NCI-H1105 treated with DMSO at 0.1 percent for 48 hours (cell line): ENCODE data around the gene RPRML.

Source experiments
- DNase-seq: peaks from one replicate; lab custom pipeline; 2025; lab: John Stamatoyannopoulos, UW

The RPRML gene

GRCh38 chr17:46944931-46945330 is 34.1 kb downstream of the RPRML start:
- DNase-seq, result no peak

GRCh38 chr17:46943501-46944393 is 35.3 kb downstream of the RPRML start:
- peak; percentile 13 for DNase-seq

DNA sequence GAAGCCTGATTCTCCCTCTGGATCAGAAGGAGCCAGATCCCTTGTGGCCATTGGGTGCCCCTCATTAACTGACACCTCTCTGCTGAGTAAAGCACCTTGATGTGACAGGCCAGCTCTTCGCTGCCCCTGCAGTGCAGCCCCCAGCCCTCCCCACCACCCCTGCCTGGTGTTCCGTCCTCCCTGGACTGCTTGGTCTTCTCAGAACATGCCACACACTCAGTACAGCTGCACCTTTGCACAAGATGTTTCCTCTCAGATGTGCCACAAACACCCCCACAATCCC is 35.9 kb downstream of the RPRML start:
- DNase-seq, result no peak

DNA sequence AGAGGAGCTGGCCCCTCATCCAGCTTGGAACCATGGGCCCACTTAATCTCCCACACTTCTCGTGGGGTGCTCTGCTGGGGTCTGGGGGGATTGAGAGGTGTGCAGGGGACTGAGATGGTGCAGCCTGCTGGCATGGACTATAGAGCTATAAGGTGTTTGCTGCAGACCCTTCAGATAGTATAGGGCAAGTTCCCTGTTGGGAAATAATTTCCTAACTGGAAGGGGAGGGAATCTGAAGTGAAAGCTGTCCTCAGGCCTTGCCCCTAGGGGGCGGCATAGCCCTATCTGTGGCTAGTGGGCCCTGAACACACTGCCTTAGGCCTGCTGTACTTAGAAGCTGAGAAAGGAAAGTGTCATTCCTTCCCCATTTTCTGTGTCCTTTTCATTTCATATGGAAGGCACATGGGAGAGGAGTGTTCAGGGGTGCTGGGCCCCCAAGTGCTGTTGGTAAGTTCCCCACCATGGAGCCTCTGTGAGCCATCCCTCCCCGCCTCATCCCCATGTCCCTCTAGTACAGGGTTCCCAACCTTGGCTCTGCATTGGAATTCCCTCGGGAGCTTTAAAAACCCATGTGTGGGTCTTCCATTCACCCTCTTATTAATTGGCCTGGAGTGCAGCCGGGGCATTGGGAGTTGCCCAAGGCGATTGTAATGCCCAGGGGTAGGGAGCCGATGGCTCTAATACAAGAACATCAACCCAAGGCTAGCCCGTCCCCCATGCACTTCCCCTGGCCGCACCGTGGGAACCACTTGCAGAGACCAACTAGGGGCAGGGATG is 36.4 kb downstream of the RPRML start:
- DNase-seq, result peak; percentile 55

DNA sequence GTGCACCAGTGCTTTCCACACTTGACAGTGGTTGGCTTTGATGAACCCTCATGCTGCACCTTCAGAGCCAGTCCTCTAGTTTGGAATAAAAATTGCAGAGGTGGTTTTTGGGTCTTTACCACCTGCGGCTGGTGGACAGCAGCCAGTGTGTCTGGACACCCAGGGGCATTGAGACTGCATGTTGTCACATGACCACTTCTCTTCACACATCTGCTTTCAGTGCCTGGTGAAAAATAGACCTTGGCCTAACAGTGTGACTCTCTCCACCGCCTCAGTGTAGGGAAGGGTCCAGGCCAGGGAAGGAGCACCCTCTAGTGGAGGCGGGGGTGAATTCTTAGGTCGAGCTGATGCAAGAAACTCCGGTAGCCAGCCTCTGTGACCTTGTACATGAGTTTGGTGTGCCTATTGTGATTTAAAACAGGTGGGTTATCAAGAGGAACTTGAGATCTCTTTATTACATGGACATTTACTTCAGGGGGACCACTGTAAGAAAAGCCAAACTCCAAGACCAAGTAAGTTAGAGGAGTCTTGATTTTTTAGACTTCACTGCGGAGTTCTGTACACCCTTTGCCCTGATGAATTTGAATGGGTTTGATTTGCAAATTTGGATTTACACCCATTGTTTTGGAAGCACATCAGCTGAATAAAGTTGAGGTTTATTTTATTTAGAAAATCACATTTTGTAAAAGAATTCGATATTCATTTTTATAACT is 38.2 kb downstream of the RPRML start:
- peak; percentile 67 for DNase-seq

DNA sequence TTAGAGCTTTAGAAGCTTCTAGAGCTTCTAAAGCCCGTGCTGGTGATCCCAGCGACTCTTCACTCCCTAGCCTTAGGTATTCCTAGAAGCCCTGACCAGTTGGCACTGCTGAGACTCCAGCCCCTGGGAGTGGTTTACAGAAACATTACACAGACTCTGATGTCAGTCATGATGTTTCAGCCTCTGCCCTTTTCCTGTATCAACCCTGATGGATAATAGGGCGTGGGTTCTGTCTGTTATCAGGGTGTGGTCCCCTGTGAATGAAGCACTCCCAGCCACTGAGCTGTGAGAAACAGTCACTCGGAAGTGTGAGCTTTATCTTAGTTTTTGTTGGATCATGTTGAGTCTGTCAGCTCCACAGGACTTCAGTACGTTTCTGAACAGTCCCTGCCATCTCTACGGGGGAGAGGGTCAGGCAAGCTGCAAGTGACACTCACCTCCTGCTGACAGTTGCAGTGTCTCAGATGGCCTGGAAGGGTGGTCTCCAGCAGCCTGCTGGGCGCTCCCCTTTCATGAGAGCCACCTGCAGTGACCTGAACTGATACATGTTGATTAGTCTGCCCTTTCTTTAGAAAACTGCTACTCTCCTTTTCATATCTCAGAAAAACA is 43.3 kb downstream of the RPRML start:
- no peak for DNase-seq

GRCh38 chr17:46931596-46931995 is 47.5 kb downstream of the RPRML start:
- no peak for DNase-seq

DNA sequence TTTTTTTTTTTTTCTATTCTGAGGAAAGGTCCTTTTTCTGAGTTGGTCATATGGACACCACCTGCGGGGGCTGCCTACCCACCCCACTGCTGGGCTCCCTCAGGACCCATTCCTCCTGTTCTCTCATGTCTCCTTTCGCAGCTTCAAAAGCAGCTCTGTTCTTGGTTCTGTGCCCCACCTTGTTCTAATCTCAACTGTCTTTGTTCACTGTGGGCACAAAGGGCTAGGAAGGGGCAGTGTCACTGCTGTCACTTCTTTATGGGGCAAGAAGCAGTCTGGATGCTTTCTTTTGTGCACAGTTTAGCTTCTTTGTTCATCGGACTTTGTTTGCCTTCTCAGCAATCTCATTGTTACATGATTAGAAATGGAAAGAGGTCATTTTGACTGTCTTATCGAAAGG is 49.0 kb downstream of the RPRML start:
- DNase-seq, result no peak

GRCh38 chr17:46929413-46929812 is 49.6 kb downstream of the RPRML start:
- DNase-seq, result no peak

DNA sequence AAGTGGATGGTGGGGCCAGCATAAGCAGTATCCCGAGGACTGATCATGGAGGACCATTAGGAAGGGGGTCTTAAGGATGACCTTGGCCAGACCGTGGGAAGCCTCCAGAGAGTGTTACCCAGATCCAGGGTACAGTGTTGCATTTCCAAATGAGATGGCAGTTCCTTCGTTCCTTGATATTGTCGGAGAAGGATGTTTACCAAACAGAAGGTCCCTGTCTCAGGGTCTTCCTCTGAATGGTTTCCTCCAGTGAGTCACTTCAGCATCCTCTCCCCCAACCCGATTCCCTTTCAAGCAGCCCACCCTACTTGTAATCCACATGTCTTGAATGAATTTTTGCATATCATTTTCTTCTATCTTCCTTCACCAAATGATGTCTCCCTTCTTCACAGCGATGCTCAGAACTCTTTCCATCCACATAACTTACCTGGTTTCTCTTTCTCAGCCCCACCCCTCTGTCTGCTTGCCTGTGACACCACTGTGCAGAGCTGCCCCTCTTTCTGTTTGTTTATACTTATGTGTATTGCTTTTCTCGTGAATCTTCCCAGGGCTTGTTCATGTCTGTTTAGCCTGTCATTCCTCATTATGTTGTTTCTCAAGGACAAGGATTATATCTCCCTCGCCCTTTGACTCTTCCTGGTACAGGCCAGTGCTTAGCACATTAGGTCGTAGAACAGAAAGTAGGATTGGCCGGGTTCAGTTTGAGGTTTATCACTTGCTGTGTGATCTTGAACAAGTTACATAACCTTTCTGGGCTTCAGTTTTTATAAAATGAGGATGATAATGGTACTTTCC is 50.4 kb downstream of the RPRML start:
- no peak for DNase-seq
